ENCODE measurements around the gene LRRN2.

Gene LRRN2

GRCh38 chr1:204615881-204616280 lies 69.7 kb downstream of the LRRN2 start:
- Histone ChIP-seq H4K20me1 (ENCODE audit: insufficient read depth) (no peaks in the 10 kb centered on the region), H3K4me3 (IDR thresholded peaks at IDR 0.05; ENCODE audit: insufficient read depth, low read depth, low read length) (no peak overlapping the region), H3K27ac (no peak overlapping the region), H3K27me3 (ENCODE audit: insufficient read depth, low read depth) (peaks cover 5% of the 10 kb centered on the region; the same call in 1 of the 2 replicates), H3K79me2 (ENCODE audit: insufficient read depth, low read depth) (no peaks in the 10 kb centered on the region), H3K4me2 (no peak overlapping the region), H3K36me3 (ENCODE audit: insufficient read depth) (no peaks in the 10 kb centered on the region), H3K9ac (no peak overlapping the region), H2AFZ (ENCODE audit: low read depth) (no peak overlapping the region), H3K4me1 (ENCODE audit: low read depth, poor library complexity, severe bottlenecking) (no peaks in the 10 kb centered on the region)
- TF ChIP-seq, protein P1, sequence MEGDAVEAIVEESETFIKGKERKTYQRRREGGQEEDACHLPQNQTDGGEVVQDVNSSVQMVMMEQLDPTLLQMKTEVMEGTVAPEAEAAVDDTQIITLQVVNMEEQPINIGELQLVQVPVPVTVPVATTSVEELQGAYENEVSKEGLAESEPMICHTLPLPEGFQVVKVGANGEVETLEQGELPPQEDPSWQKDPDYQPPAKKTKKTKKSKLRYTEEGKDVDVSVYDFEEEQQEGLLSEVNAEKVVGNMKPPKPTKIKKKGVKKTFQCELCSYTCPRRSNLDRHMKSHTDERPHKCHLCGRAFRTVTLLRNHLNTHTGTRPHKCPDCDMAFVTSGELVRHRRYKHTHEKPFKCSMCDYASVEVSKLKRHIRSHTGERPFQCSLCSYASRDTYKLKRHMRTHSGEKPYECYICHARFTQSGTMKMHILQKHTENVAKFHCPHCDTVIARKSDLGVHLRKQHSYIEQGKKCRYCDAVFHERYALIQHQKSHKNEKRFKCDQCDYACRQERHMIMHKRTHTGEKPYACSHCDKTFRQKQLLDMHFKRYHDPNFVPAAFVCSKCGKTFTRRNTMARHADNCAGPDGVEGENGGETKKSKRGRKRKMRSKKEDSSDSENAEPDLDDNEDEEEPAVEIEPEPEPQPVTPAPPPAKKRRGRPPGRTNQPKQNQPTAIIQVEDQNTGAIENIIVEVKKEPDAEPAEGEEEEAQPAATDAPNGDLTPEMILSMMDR (conservative IDR thresholded peaks at IDR 0.05; ENCODE audit: low read depth, low read length), result no peak

DNA sequence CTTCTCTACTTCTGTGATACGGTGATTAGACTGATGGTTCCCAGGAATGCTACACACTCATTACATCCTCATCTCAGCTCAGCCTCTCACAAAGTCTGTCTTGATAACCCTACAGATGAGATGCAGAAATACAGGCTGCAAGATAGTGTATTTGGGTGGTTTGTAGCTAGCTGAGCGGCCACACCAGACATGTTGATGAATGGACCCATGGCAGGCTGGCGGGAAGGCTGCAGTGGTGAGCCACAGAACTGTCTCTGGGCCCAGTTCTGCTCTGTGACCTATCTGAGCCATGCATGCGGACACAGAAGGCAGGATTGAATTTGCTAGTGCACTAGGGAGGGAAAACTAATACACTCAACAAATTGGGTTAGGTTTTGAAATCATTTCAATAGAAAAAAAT lies 71.9 kb downstream of the LRRN2 start:
- Histone ChIP-seq H4K20me1 (ENCODE audit: insufficient read depth) (no peaks in the 10 kb centered on the region), H3K36me3 (ENCODE audit: insufficient read depth) (no peaks in the 10 kb centered on the region), H3K4me1 (ENCODE audit: low read depth, poor library complexity, severe bottlenecking) (no peaks in the 10 kb centered on the region), H3K79me2 (ENCODE audit: insufficient read depth, low read depth) (no peaks in the 10 kb centered on the region), H3K27me3 (ENCODE audit: insufficient read depth, low read depth) (peaks cover 5% of the 10 kb centered on the region; the same call in 1 of the 2 replicates), H3K27ac (no peak overlapping the region), H2AFZ (ENCODE audit: low read depth) (no peak overlapping the region), H3K4me2 (no peak overlapping the region), H3K9ac (no peak overlapping the region), H3K4me3 (IDR thresholded peaks at IDR 0.05; ENCODE audit: insufficient read depth, low read depth, low read length) (no peak overlapping the region)
- TF ChIP-seq, protein P1 (conservative IDR thresholded peaks at IDR 0.05; ENCODE audit: low read depth, low read length), result no peak

DNA sequence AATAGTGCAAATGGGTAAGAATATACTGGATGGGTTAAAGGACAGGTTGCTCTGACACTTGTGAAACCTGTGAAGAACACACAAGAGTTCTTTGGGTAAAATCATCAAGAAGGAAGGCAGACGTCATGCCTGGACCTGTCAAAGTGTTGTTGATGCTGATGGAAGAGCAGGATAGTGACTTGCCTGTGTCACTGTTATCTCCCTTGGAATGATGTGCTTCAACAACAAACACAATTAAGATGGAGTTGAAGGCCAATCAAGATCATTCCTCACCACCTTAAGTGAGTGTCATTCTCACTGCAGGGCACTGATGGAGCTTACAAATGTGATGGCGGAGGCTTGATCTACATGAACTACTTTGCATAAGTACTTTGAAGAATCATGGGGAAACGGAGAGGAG lies 73.2 kb downstream of the LRRN2 start:
- Histone ChIP-seq H3K4me1 (ENCODE audit: low read depth, poor library complexity, severe bottlenecking) (no peaks in the 10 kb centered on the region), H3K36me3 (ENCODE audit: insufficient read depth) (no peaks in the 10 kb centered on the region), H3K27me3 (ENCODE audit: insufficient read depth, low read depth) (peaks cover 5% of the 10 kb centered on the region; the same call in 1 of the 2 replicates), H3K79me2 (ENCODE audit: insufficient read depth, low read depth) (no peaks in the 10 kb centered on the region), H3K27ac (no peak overlapping the region), H3K4me3 (IDR thresholded peaks at IDR 0.05; ENCODE audit: insufficient read depth, low read depth, low read length) (no peak overlapping the region), H3K4me2 (no peak overlapping the region), H2AFZ (ENCODE audit: low read depth) (no peak overlapping the region), H3K9ac (no peak overlapping the region), H4K20me1 (ENCODE audit: insufficient read depth) (no peaks in the 10 kb centered on the region)
- TF ChIP-seq, protein P1 (conservative IDR thresholded peaks at IDR 0.05; ENCODE audit: low read depth, low read length), result no peak

GRCh38 chr1:204611036-204611435 lies 74.5 kb downstream of the LRRN2 start:
- H3K79me2 ChIP-seq (ENCODE audit: insufficient read depth, low read depth), result no peaks in the 10 kb centered on the region
- no peak overlapping the region for H3K9ac ChIP-seq
- H3K4me3 ChIP-seq (IDR thresholded peaks at IDR 0.05; ENCODE audit: insufficient read depth, low read depth, low read length), result no peak overlapping the region
- no peak overlapping the region for H2AFZ ChIP-seq (ENCODE audit: low read depth)
- H4K20me1 ChIP-seq (ENCODE audit: insufficient read depth), result no peaks in the 10 kb centered on the region
- no peak overlapping the region for H3K27ac ChIP-seq
- no peak overlapping the region for H3K4me2 ChIP-seq
- H3K4me1 ChIP-seq (ENCODE audit: low read depth, poor library complexity, severe bottlenecking), result no peaks in the 10 kb centered on the region
- TF ChIP-seq, protein P1 (conservative IDR thresholded peaks at IDR 0.05; ENCODE audit: low read depth, low read length), result no peak
- H3K27me3 ChIP-seq (ENCODE audit: insufficient read depth, low read depth), result peaks cover 5% of the 10 kb centered on the region; the same call in 1 of the 2 replicates
- no peaks in the 10 kb centered on the region for H3K36me3 ChIP-seq (ENCODE audit: insufficient read depth)
